Activated effector memory CD4-positive, alpha-beta T cell treated with Interleukin-2 at 50 U/mL for 16 hours (primary cell): Measurements from ENCODE around the gene NTN3.

ENCODE experiments used
- DNase-seq: peaks from one replicate; pipeline ENCODE4 v3.0.0-alpha.2; 2020

The NTN3 gene

DNA sequence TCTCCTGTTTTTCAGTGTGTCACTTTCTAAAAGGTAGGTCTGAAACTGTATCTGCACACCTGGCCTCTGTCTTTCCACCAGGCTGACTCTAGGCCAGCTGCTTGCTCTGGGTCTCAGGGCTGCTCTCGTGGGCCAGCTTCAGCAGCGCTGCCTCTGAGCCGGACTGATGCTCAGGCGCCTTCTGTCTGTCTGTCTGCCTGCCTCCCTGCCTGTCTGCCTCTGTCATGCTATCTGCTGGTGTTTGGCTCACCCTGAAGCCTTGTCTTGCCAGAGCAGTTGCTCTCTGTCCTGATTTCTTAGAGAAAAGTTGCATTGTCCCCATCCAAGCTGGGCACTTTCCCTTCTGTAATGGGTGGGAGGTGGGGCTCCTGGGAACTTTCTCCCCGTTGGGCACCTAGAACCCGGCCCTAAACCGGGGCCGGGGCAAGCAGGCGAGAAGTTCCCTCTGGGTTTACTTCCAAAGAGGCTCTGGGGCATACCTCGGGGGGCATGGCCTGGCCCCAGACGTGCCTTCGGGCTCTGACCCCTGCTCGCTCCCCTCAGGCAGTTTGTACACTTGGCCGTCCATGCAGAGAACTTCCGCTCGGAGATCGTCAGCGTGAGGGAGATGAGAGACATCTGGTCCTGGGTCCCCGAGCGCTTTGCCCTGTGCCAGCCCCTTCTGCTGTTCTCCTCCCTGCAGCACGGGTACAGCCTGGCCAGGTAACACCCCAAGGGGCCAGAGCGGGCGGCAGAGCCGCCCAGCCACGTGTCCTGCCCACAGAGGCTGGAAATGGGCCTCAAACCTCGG is 26.8 kb downstream of the NTN3 start:
- DNase-seq = no peak

- DNase-seq = no peak
Measured at GRCh38 chr16:2498531-2499253, 27.6 kb downstream of the NTN3 start.

DNA sequence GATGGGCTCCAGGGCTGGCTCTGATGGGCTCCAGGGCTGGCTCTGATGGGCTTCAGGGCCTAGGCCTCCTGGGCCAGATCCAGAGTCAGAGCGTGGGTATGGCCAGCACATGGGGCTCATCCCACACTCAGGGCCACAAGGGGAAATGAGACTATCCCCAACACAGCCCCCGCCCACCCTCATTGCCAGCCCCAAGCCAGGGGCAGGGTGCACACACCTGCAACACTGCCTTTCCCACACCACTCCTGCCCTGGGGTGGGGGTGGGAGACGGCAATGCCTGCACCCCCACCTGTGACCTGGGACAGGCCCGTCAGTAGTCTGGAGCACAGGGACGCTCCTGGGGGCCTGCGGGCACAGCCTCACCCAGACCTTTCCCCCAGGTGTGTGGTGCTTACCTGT is 28.4 kb downstream of the NTN3 start:
- DNase-seq = no peak

DNA sequence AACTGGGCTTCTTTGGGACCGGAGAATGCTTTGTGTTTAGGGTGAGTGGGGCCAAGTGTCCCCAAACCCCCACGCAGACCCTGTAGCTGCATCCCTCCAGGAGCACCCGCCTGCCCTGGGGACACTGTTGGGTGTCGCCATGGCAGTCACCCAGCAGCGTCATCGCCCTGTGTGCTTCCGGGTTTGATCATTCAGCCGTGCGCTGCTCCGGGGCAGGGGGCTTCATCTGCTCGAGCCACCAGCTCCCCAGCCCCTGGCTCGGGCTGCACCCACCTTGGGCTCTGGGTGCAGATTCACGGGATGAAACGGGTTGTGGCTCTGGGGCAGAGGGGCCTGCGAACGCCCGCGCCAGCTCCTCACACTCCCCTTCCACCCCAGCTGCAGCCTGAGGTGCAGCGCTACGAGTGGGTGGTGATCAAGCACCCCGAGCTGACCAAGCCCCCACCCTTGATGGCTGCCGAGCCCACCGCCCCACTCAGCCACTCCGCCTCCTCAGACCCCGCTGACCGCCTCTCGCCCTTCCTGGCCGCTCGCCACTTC is 28.9 kb downstream of the NTN3 start:
- DNase-seq = no peak

GRCh38 chr16:2500430-2500917 is 29.4 kb downstream of the NTN3 start:
- DNase-seq = no peak

DNA sequence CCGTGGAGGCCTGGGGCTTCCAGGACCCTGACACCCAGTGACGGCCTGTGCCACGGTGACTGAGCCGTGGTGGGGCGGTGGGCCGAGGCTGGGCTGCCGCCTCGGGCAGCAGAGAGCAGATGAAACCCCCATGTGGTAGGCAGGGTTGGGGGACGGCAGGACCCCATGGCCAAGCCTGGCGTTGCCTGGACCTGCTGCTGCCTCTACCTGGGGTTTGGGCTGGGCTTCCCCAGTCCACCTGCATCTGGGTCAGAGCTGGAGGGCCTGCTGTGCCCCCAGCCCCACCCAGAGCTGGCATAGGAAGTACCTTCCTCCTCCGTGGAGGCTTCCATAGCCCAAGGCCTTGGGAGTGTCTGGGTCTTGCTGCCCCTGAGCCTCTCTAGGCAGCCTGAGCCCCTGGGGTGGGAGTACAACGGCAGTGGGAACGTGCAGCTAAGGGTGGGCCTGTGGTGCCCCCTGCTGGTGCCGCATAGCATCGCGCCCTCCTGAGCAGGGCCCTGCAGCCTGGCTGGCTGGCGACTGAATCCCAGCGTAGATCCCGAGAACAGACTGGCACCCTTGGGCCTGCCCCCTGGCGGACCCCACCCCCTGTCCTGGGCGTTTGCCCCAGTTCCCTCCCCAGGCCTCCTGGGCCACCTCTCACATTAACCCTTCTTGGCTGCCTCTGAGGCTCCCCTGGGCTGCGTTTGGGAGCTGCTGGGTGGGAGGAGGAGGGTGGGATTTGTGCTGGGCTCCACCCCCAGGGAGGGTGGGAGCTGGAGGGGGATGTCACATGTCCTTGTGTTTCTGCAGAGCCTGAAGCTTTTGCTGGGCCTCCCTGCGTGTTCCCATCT is 30.0 kb downstream of the NTN3 start:
- DNase-seq = peak; percentile 65

DNA sequence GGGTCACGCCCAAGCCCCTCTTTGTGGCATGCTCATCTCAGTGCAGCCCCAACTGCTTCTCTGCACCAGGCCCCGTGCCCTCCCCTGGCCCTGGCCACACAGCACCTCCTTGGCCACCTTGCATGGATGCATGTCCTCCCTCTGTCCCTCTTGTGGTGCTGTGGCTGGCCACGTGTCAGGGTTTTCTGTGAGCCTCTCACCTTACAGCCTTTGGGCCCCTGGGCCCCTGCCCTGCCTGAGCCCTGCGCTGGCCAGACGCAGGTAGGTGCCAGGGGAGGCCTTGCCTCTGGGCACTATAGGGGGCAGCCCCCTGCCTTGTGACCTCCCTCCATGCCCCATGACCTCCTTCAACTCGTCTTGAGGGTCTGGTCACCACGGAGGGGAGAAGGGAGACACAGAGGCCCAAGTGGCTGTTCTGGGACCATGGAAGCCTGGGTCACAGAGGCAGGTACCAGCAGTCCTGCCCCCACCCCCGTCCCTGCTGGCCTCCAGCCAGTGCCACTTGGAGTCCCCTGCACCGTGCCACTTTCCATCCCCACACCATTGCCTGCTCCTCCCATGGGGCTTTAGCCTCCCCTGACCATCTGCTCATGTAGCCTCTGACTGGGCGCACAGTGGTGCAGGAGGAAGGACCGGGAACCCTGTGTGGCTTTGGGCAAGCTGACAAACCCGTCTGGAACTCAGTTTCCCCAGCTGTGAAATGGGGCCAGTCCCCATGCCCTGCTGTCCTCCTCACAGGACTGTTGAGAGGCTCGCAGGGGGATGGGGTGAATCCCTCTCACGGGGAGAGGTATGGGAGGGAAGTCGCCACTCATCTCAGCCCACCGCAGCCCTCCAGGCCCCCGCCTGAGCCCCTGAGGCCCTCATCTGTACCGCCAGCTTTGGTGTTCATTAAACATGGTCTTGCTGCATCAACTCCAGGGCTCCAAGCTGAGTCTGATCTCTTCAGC is 31.1 kb downstream of the NTN3 start:
- DNase-seq = no peak

- no peak for DNase-seq
Measured at GRCh38 chr16:2505695-2506094, 34.6 kb downstream of the NTN3 start.

- DNase-seq = no peak
Measured at GRCh38 chr16:2507052-2507659, 36.1 kb downstream of the NTN3 start.

DNA sequence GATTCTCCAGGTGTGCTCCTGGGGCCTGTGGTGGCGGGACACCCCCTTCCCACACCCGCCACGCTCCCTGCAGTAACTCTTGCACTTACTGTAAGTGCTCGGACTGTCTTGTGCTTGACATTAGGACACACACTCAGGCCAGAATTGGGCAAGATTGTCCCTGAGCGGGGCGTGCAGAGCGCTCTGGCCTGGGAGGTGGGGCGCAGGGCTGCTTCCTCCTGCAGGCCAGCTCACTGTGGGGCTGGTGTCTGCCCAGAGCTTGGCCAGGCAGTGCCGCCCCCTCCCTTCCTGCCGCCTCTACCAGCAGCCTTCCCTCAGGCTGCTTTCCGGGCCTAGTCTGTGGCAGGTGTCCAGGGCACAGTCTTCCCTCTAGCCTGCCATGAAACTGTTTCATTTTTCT is 36.6 kb downstream of the NTN3 start:
- DNase-seq = no peak

- no peak for DNase-seq
Measured at GRCh38 chr16:2508722-2509400, 37.8 kb downstream of the NTN3 start.

DNA sequence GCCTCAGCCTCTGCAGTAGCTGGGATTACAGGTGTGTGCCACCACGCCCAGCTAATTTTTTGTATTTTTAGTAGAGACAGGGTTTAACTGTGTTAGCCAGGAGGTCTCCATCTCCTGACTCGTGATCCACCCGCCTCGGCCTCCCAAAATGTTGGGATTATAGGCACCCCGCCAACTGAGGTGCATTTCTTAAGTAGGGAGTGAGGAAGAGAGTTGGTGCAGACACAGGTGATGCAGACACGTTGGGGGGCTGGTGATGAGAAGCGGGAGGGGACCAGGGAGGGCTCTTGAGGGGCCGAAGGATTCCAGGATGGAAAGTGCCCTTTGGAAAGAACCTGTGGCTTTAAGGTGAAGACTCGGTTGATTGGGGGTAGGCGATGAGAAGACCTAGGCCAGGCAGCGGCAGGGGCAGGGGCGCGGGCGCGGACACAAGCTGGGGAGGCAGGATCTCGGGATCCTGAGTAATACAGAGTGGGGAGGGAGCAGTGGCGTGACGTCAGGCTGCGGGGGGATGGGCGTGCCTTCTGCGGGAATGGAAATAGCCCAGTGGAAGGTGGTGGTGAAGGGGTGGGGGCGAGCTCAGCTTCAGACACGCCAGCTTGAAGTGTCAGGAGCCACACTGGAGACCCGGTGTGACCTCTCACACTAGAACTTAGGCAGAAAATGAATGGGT is 40.2 kb downstream of the NTN3 start:
- no peak for DNase-seq

DNA sequence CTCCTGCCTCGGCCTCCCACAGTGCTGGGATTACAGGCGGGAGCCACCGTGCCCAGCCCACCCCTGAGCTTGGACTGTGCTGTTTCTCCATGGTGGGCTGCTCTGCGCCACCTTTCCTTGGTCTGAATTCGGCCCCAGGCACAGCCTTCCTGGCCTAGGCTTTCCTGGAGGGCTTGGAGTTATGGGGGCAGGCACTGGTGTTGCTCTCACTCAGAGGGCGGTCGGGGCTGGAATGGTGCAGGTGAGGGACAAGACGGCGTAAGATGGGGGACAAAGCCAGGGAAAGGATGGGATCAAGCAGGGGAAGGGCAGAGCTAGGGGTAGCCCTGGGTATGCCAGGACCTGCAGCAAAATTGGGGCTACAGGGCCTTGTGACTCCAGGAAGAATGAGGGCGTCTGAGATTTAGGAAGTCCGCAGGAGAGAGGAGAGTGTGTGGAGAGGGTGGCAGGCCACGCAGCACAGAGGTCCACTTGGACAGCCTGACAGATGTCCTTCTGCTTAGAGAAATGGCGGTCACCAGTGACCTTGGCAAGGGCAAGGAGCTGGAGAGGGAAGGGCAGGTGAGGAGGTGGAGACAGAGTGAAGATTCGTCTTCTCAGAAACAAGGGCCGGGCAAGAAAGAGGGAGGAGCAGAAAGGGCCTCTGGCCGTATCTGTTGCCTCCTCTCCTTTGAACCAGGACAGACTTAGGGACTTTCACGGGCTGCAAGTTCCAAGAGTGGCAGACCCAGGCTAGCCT is 41.1 kb downstream of the NTN3 start:
- no peak for DNase-seq

DNA sequence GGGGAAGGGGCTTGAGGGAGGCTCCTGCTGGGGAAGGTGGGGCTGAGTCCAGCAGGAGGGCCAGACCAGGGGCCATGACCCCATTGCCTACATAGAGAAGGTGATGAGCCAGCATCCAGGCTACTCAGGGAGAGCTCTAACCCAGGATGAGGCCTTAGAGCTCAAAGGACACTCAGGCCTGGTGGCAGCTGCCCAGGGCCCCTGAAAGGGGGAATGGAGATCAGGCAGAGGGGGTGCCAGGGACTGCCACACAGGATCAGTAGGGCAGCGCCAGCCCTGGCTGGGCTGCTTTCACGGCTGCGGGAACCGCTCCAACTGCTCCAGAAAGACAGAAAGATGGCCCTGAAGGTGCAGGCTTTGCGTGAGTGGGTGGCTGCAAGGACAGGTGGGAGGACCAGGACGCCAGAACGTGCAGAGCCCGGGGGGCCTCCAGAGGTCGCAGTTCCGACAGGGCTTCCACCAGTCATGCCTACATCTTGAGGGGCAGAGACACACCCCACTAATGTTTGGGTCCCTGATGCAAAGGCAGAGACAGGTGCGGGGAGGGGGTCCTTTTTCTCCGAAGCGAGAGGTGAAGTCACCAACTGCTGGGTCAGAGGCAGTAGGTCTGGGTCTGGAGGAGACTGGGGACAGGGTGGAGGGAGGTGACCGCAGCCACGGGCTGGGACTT is 41.8 kb downstream of the NTN3 start:
- no peak for DNase-seq

- peak; percentile 86 for DNase-seq
Measured at GRCh38 chr16:2513405-2514332, 42.6 kb downstream of the NTN3 start, which contains the start of gene ATP6V0C. Gene ATP6V0C (plus strand): TSS chr16:2513952. CDS start chr16:2514104, 152 bp downstream.

DNA sequence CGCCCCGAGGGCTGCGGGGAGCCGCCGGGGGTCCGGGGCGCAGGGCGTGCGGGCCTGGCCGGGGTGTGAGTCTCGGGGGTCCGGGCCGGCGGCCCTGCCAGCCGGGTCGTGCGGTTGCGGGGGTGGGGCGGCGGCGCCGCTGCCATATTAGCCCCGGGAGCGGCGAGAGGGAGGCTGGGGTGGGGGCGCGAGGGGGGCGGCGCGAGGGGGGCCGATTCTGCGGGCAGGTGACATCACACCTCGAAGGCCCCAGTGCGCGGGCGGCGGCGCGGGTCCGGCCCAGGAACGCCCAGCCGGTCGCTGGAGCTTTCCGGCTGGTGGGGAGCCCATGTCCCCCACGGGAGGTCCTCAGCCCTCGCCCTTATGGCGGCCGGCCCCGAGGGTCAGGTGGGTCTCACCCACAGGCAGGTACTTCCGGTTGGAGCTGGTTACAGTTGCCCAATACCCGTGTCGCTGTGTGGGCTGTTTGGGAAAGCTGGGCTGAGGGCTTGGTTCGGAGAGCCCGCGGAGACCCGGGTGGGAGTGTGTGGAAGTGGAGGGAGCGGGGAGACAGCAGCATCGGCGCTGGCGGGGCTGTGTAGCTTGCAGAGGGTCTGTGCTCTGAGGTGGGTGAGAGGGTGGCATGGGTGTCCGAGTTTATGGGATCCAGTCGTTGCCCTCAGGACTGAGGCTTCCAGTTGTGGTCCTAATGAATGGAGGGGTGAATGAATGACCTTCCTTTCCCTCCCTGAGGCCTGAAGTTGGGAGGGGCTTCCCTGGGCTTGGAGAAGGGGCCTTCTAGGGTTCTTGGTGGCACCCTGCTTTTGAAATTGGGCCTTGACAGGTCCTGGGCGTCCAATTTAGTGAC is 43.5 kb downstream of the NTN3 start:
- DNase-seq = no peak
